Colon (tissue), 2 donors: Measurements from ENCODE around the gene EPHB6.

Source experiments
- FAIRE-seq: peaks from 2 replicates; lab custom pipeline; 2012; peaks lifted over from hg19 to GRCh38; lab: Jason Lieb, UNC
- donor health status: control.
- donor health status: control.

The EPHB6 gene

GRCh38 chr7:142854372-142855113, at the start of gene EPHB6:
Gene EPHB6, plus strand, starts transcription at chr7:142855076. Its CDS starts 8,152 bp downstream, at chr7:142863228.
- no peak for FAIRE-seq

- FAIRE-seq, result no peak
These were observed 49.4 kb upstream of the EPHB6 start for GRCh38 chr7:142805350-142806021.

GRCh38 chr7:142806022-142806356, 48.9 kb upstream of the EPHB6 start:
- no peak for FAIRE-seq

- no peak for FAIRE-seq
These were observed 47.9 kb upstream of the EPHB6 start for GRCh38 chr7:142806957-142807356.

GRCh38 chr7:142807855-142808460, 46.9 kb upstream of the EPHB6 start:
- no peak for FAIRE-seq

- FAIRE-seq, result no peak
These were observed 46.4 kb upstream of the EPHB6 start for GRCh38 chr7:142808461-142808801.

GRCh38 chr7:142808802-142809583, 45.9 kb upstream of the EPHB6 start:
- no peak for FAIRE-seq

GRCh38 chr7:142809671-142810070, 45.2 kb upstream of the EPHB6 start:
- FAIRE-seq, result no peak

GRCh38 chr7:142811154-142811737, 43.6 kb upstream of the EPHB6 start:
- no peak for FAIRE-seq

GRCh38 chr7:142812437-142813215, 42.2 kb upstream of the EPHB6 start:
- FAIRE-seq, result no peak

GRCh38 chr7:142813226-142813625, 41.6 kb upstream of the EPHB6 start:
- no peak for FAIRE-seq

GRCh38 chr7:142813699-142814098, 41.2 kb upstream of the EPHB6 start:
- no peak for FAIRE-seq

- no peak for FAIRE-seq
These were observed 40.4 kb upstream of the EPHB6 start for GRCh38 chr7:142814451-142814850.

GRCh38 chr7:142815134-142815533, 39.7 kb upstream of the EPHB6 start:
- no peak for FAIRE-seq

- FAIRE-seq, result no peak
These were observed 37.4 kb upstream of the EPHB6 start for GRCh38 chr7:142817506-142817905.

- no peak for FAIRE-seq
These were observed 35.3 kb upstream of the EPHB6 start for GRCh38 chr7:142819530-142819929.

- FAIRE-seq, result no peak
These were observed 32.2 kb upstream of the EPHB6 start for GRCh38 chr7:142822714-142823113.

- FAIRE-seq, result no peak
These were observed 26.9 kb upstream of the EPHB6 start for GRCh38 chr7:142827951-142828500.

- no peak for FAIRE-seq
These were observed 22.5 kb upstream of the EPHB6 start for GRCh38 chr7:142832417-142832816.

GRCh38 chr7:142833174-142834048, 21.5 kb upstream of the EPHB6 start:
- no peak for FAIRE-seq
